Lung microvascular endothelial cell (primary cell): ENCODE data around the gene HELZ. TPM values are rescaled to one million over a fixed set of nuclear protein-coding genes. Genes with fewer than 3 reads are reported as not detected.
"Not testable (repeated sequence)": the region's sequence is repeated elsewhere in the genome, so short reads cannot be mapped to it uniquely, and the experiment has no call there.

Source experiments
- DNase-seq, 2 donors: peaks; one replicate each; pipeline versions ENCODE4 v3.0.0 to v3.0.0-alpha.2; 2010; ENCODE audit warnings: low read depth in 2 of 2
- total RNA-seq: library from RNA; depleted of rRNA; stranded (reverse); fragments of >200 nt; gene quantifications from 2 replicates; pipeline ENCODE4 v1.2.1, GENCODE V29; 2014

Gene HELZ
- total RNA-seq, 1 donor from 2014 or later, result 32.1 TPM

DNA sequence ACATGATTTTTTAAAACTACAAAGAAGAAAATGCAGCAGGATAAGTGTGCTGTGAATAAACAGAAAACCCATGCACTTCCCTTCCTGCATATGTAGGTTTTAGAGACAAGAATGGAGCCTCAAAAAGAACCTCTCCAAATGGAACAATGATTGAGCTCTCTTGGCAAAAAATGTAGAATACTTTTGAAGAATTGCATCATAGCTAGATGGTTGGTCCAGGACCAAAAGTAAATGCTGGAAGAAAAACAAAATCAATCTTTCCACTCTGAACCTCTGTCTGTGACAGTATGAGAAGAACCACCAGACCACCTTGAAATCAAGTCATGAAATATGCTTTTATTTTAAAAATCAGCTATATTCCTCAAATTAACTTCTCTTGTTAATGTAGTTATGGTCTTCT is 17.5 kb downstream of the HELZ start:
- DNase-seq, result no peak

DNA sequence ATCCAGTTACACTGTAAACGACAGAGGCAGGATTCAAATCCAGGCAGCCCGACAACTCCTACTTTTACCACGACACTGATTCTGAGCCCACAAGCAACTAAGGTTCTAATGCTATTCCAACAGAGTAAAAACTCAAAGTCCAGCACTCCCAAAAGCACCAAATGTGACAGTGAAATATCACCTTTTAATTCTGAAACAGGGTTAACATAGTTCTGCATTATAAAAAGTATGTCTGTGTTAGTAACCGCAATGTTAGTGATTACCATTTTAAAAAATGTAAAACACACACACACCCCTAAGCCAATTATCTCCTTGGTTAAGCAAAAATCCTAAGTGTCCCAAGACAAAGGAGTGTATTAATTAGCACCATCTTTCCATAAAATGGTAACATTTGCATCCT is 19.7 kb downstream of the HELZ start:
- DNase-seq, result no peak

- DNase-seq, result no peak
Measured at GRCh38 chr17:67224736-67225135, 20.3 kb downstream of the HELZ start.

GRCh38 chr17:67223924-67224323 is 21.1 kb downstream of the HELZ start:
- no peak for DNase-seq

- DNase-seq, result peak; percentile 59 to 73
Measured at GRCh38 chr17:67221062-67221998, 23.7 kb downstream of the HELZ start.

GRCh38 chr17:67218385-67218950 is 26.5 kb downstream of the HELZ start:
- DNase-seq, result peak in 1 of 2 donors; percentile 31

DNA sequence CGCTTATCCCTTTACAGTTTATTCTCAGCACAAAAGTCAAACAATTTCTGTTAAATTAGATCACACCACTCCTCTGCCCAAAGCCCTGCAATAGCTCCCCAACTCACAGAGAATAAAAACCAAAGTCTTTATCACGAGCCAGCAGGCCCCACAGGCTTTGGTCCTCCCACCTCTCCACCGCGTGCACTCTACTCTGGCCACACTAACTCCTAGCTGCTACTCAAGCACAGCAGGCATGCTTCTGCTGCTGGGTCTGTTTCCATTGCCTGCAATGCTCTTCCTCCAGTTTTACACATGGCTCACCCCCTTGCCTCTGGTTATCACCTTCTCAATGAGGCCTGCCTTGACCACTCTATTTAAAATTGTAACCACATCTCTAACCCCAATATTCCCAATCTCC is 27.6 kb downstream of the HELZ start:
- DNase-seq, result no peak

GRCh38 chr17:67216578-67217320 is 28.2 kb downstream of the HELZ start:
- DNase-seq, result peak in 1 of 2 donors; percentile 44

DNA sequence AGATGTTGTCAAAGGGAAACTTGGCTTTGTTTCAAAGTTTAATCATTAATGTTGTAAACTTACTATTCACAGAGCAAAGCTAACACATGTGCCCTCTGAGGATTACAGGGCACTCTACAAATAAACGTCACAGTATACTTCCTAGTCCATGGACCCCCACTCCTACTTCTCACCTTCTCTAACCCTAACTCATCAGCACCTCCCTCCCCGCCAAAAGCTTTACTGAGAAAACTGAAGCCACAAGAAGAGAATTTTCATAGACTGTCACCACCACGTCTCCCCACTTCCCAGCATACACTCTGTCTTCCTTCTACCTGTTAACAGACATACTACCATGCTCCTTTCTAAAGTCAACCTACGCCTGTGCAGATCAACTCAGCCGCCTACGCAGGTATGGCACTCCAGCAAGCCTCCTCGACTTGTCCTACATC is 29.0 kb downstream of the HELZ start:
- peak in 1 of 2 donors; percentile 10 for DNase-seq

DNA sequence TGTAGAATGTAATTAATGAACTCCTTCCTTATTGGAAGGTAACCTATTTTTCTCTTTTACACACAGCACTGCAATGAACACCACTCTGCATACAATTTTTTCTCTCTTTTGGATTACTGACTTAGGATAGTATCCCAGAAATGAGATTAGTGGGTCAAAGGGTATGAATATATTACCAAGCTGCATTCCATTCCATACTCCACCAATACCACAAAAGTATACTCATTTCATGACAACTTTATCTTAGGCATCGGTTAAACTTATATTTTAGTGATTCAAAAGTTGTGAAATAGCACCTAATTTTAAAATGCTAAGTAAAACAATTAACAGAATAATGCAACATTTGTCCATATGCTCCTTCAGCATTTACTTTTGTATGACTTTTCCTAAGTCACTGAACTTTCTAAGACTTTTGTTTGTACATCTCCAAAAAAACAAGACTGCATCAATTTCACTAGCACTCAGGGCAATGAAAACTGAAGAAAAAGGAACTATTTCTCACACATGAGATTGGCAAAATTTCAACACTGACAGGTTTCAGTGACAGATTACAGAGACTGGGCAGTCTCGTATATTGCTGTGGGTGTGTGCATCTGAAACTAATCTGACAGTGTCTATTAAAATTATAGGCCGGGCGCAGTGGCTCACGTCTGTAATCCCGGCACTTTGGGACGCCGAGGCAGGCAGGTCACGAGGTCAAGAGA is 32.1 kb downstream of the HELZ start:
- DNase-seq, result no peak

GRCh38 chr17:67212231-67212630 is 32.8 kb downstream of the HELZ start:
- no peak for DNase-seq

- no peak for DNase-seq
Measured at GRCh38 chr17:67211742-67212141, 33.3 kb downstream of the HELZ start.

DNA sequence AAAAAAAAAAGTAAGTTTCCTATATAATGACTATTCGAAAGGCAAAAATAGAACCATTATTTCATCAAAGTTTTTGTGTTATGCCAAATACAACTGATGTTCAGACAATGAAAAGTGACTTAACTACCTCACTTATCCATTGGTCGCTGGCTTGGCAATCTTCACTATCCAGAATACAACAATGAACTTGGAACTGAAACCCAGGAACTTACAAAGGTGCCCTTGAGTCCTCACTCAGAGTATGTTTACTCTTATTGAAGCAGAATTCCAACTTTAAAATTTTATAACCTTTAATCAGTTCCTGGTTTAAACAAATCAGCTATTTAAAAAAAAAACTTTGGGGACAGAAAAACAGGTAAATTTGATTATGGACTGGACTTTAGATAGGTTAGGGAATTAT is 34.1 kb downstream of the HELZ start:
- DNase-seq, result no peak

GRCh38 chr17:67208232-67208631 is 36.8 kb downstream of the HELZ start:
- peak; percentile 1 to 15 for DNase-seq

GRCh38 chr17:67203818-67204217 is 41.2 kb downstream of the HELZ start:
- no peak for DNase-seq

- DNase-seq, result no peak
Measured at GRCh38 chr17:67202503-67202902, 42.5 kb downstream of the HELZ start.

DNA sequence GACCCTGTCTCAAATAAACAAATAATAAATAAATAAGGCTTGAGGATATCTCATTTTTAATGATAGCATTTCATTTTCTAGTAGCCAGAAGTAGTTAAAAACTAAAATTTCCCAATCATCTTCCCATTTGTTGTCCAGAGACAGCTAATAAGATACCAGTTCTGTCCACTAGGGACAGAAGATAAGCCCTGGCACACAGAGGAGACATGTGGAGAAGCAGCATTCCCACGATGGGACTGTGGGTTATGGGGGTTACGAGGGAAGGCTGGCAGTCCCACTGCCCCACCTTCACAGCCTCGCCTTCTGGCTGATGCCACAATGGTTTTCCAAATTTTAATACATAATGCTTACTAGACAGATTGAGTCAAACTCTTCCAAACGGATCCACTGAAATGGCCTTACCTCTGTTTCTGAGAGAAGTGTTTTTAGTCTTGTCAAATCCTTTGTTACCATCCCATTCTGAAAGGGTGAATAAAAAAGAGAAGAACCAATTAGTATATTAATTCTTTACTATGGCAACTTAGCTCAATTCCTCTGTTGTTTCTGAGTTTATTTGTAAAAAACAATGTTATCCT is 44.2 kb downstream of the HELZ start:
- peak in 1 of 2 donors; percentile 8 for DNase-seq

DNA sequence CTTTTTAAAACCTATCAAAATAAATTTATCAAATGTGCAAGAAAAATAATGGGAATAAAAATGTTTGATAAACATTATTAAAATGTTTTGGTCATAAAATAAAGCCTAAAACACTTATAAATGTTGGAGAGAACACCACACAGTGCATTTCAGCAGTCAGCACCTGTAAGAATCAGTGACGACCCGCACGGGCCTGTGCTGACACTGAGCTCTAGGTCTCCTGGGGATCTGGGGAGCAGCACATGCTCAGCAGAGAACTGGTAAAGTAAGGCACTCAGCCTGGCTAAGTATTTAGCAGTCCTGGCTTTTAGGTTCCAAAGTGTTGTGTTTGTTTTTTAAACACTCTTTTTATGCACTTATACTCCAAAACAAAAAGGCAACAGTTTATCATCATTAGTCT is 46.9 kb downstream of the HELZ start:
- DNase-seq, result no peak

GRCh38 chr17:67197023-67197422 is 48.0 kb downstream of the HELZ start:
- DNase-seq, result not testable (repeated sequence)

- DNase-seq, result no peak
Measured at GRCh38 chr17:67196422-67196821, 48.6 kb downstream of the HELZ start.

DNA sequence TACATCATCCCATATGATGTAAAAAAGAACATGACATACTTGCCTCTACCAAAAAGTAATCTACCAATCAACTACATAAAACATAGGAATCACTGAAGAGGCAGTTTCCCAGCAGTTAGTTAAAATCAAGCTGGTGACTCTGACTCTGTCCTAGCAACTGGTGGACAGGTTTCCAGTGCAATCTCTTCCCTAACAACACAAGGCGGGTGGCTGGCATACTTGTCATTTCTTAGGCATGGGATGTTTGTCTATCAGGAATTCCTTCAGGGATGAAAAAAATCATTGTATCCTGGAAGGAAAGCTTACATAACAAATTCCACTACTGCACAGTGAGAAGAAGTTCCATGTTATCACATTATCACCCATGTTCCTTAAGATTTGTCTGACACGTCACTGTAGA is 50.9 kb downstream of the HELZ start:
- peak in 1 of 2 donors; percentile 84 for DNase-seq
